ENCODE measurements around the gene GATA3.
"Not testable (repeated sequence)": the region's sequence is repeated elsewhere in the genome, so short reads cannot be mapped to it uniquely, and the experiment has no call there.

Gene GATA3

GRCh38 chr10:8054494-8055407, at the start of gene GATA3:
Gene GATA3, plus strand, starts transcription at chr10:8054688. Its CDS starts 968 bp downstream, at chr10:8055656.
- Histone ChIP-seq H3K9me3 (ENCODE audit: control insufficient read depth, insufficient read depth, low read length) (no peaks in the 10 kb centered on the region), H3K4me3 (ENCODE audit: low read depth, low read length) (peak within 1 kb of the TSS; percentile 53), H3K9ac (ENCODE audit: low read depth, low read length) (no peak within 1 kb of the TSS), H3K27me3 (ENCODE audit: control insufficient read depth, insufficient read depth, low read length) (peaks cover 86% of the 10 kb centered on the region), H3K4me1 (ENCODE audit: control insufficient read depth, insufficient read depth, low read length) (peaks cover 12% of the 10 kb centered on the region), H3K36me3 (ENCODE audit: control insufficient read depth, insufficient read depth, low read length) (no peaks in the 10 kb centered on the region)

- Histone ChIP-seq H3K9me3 (ENCODE audit: control insufficient read depth, insufficient read depth, low read length) (no peaks in the 10 kb centered on the region), H3K4me1 (ENCODE audit: control insufficient read depth, insufficient read depth, low read length) (no peaks in the 10 kb centered on the region), H3K9ac (ENCODE audit: low read depth, low read length) (no peak overlapping the region), H3K36me3 (ENCODE audit: control insufficient read depth, insufficient read depth, low read length) (no peaks in the 10 kb centered on the region), H3K4me3 (ENCODE audit: low read depth, low read length) (no peak overlapping the region), H3K27me3 (ENCODE audit: control insufficient read depth, insufficient read depth, low read length) (no peaks in the 10 kb centered on the region)
Observed at GRCh38 chr10:8006274-8006999, 48.1 kb upstream of the GATA3 start.

- H3K9ac ChIP-seq (ENCODE audit: low read depth, low read length), result no peak overlapping the region
- no peaks in the 10 kb centered on the region for H3K27me3 ChIP-seq (ENCODE audit: control insufficient read depth, insufficient read depth, low read length)
- no peaks in the 10 kb centered on the region for H3K36me3 ChIP-seq (ENCODE audit: control insufficient read depth, insufficient read depth, low read length)
- no peaks in the 10 kb centered on the region for H3K9me3 ChIP-seq (ENCODE audit: control insufficient read depth, insufficient read depth, low read length)
- H3K4me1 ChIP-seq (ENCODE audit: control insufficient read depth, insufficient read depth, low read length), result no peaks in the 10 kb centered on the region
- H3K4me3 ChIP-seq (ENCODE audit: low read depth, low read length), result no peak overlapping the region
Observed at GRCh38 chr10:8009031-8009430, 45.5 kb upstream of the GATA3 start.

GRCh38 chr10:8013006-8013405, 41.5 kb upstream of the GATA3 start:
- peaks cover 4% of the 10 kb centered on the region for H3K4me1 ChIP-seq (ENCODE audit: control insufficient read depth, insufficient read depth, low read length)
- H3K36me3 ChIP-seq (ENCODE audit: control insufficient read depth, insufficient read depth, low read length), result no peaks in the 10 kb centered on the region
- no peaks in the 10 kb centered on the region for H3K9me3 ChIP-seq (ENCODE audit: control insufficient read depth, insufficient read depth, low read length)
- H3K4me3 ChIP-seq (ENCODE audit: low read depth, low read length), result no peak overlapping the region
- no peak overlapping the region for H3K9ac ChIP-seq (ENCODE audit: low read depth, low read length)
- H3K27me3 ChIP-seq (ENCODE audit: control insufficient read depth, insufficient read depth, low read length), result no peaks in the 10 kb centered on the region

- no peaks in the 10 kb centered on the region for H3K9me3 ChIP-seq (ENCODE audit: control insufficient read depth, insufficient read depth, low read length)
- H3K9ac ChIP-seq (ENCODE audit: low read depth, low read length), result no peak overlapping the region
- no peaks in the 10 kb centered on the region for H3K27me3 ChIP-seq (ENCODE audit: control insufficient read depth, insufficient read depth, low read length)
- peaks cover 4% of the 10 kb centered on the region for H3K4me1 ChIP-seq (ENCODE audit: control insufficient read depth, insufficient read depth, low read length)
- no peak overlapping the region for H3K4me3 ChIP-seq (ENCODE audit: low read depth, low read length)
- H3K36me3 ChIP-seq (ENCODE audit: control insufficient read depth, insufficient read depth, low read length), result no peaks in the 10 kb centered on the region
Observed at GRCh38 chr10:8013619-8014018, 40.9 kb upstream of the GATA3 start.

- H3K4me3 ChIP-seq (ENCODE audit: low read depth, low read length), result no peak overlapping the region
- no peak overlapping the region for H3K9ac ChIP-seq (ENCODE audit: low read depth, low read length)
- peaks cover 4% of the 10 kb centered on the region for H3K4me1 ChIP-seq (ENCODE audit: control insufficient read depth, insufficient read depth, low read length)
- no peaks in the 10 kb centered on the region for H3K27me3 ChIP-seq (ENCODE audit: control insufficient read depth, insufficient read depth, low read length)
- H3K36me3 ChIP-seq (ENCODE audit: control insufficient read depth, insufficient read depth, low read length), result no peaks in the 10 kb centered on the region
- H3K9me3 ChIP-seq (ENCODE audit: control insufficient read depth, insufficient read depth, low read length), result no peaks in the 10 kb centered on the region
Observed at GRCh38 chr10:8014649-8015048, 39.8 kb upstream of the GATA3 start.

GRCh38 chr10:8017277-8017676, 37.2 kb upstream of the GATA3 start:
- no peaks in the 10 kb centered on the region for H3K9me3 ChIP-seq (ENCODE audit: control insufficient read depth, insufficient read depth, low read length)
- H3K4me3 ChIP-seq (ENCODE audit: low read depth, low read length), result no peak overlapping the region
- no peaks in the 10 kb centered on the region for H3K36me3 ChIP-seq (ENCODE audit: control insufficient read depth, insufficient read depth, low read length)
- no peak overlapping the region for H3K9ac ChIP-seq (ENCODE audit: low read depth, low read length)
- peaks cover 4% of the 10 kb centered on the region for H3K4me1 ChIP-seq (ENCODE audit: control insufficient read depth, insufficient read depth, low read length)
- H3K27me3 ChIP-seq (ENCODE audit: control insufficient read depth, insufficient read depth, low read length), result no peaks in the 10 kb centered on the region

GRCh38 chr10:8023321-8023720, 31.2 kb upstream of the GATA3 start:
- H3K9ac ChIP-seq (ENCODE audit: low read depth, low read length), result no peak overlapping the region
- H3K9me3 ChIP-seq (ENCODE audit: control insufficient read depth, insufficient read depth, low read length), result no peaks in the 10 kb centered on the region
- H3K36me3 ChIP-seq (ENCODE audit: control insufficient read depth, insufficient read depth, low read length), result no peaks in the 10 kb centered on the region
- no peak overlapping the region for H3K4me3 ChIP-seq (ENCODE audit: low read depth, low read length)
- no peaks in the 10 kb centered on the region for H3K4me1 ChIP-seq (ENCODE audit: control insufficient read depth, insufficient read depth, low read length)
- H3K27me3 ChIP-seq (ENCODE audit: control insufficient read depth, insufficient read depth, low read length), result no peaks in the 10 kb centered on the region

- no peak overlapping the region for H3K4me3 ChIP-seq (ENCODE audit: low read depth, low read length)
- no peaks in the 10 kb centered on the region for H3K36me3 ChIP-seq (ENCODE audit: control insufficient read depth, insufficient read depth, low read length)
- H3K27me3 ChIP-seq (ENCODE audit: control insufficient read depth, insufficient read depth, low read length), result no peaks in the 10 kb centered on the region
- H3K9ac ChIP-seq (ENCODE audit: low read depth, low read length), result no peak overlapping the region
- H3K4me1 ChIP-seq (ENCODE audit: control insufficient read depth, insufficient read depth, low read length), result no peaks in the 10 kb centered on the region
- no peaks in the 10 kb centered on the region for H3K9me3 ChIP-seq (ENCODE audit: control insufficient read depth, insufficient read depth, low read length)
Observed at GRCh38 chr10:8023851-8024250, 30.6 kb upstream of the GATA3 start.

GRCh38 chr10:8026349-8027259, 27.9 kb upstream of the GATA3 start:
- Histone ChIP-seq H3K9me3 (ENCODE audit: control insufficient read depth, insufficient read depth, low read length) (no peaks in the 10 kb centered on the region), H3K27me3 (ENCODE audit: control insufficient read depth, insufficient read depth, low read length) (peaks cover 14% of the 10 kb centered on the region), H3K4me3 (ENCODE audit: low read depth, low read length) (no peak overlapping the region), H3K9ac (ENCODE audit: low read depth, low read length) (no peak overlapping the region), H3K36me3 (ENCODE audit: control insufficient read depth, insufficient read depth, low read length) (no peaks in the 10 kb centered on the region), H3K4me1 (ENCODE audit: control insufficient read depth, insufficient read depth, low read length) (no peaks in the 10 kb centered on the region)

GRCh38 chr10:8031211-8031610, 23.3 kb upstream of the GATA3 start:
- peaks cover 58% of the 10 kb centered on the region for H3K27me3 ChIP-seq (ENCODE audit: control insufficient read depth, insufficient read depth, low read length)
- H3K4me3 ChIP-seq (ENCODE audit: low read depth, low read length); H3K36me3 ChIP-seq (ENCODE audit: control insufficient read depth, insufficient read depth, low read length); H3K9ac ChIP-seq (ENCODE audit: low read depth, low read length); H3K4me1 ChIP-seq (ENCODE audit: control insufficient read depth, insufficient read depth, low read length); H3K9me3 ChIP-seq (ENCODE audit: control insufficient read depth, insufficient read depth, low read length): not testable (repeated sequence)
